Erythroblast (primary cell): ENCODE data around the gene ZNF135.

Source experiments
- GATA1 ChIP-seq: IDR thresholded peaks from 2 replicates; pipeline ENCODE4 v1.6.1; 2011; ENCODE audit warnings: low read depth, mild to moderate bottlenecking, control low read depth, low read length, moderate library complexity
- POLR2A ChIP-seq: IDR thresholded peaks from 2 replicates; pipeline ENCODE4 v1.6.1; 2011; ENCODE audit warnings: mild to moderate bottlenecking, low read length

- no peak for TF ChIP-seq POLR2A
- TF ChIP-seq GATA1, result no peak
Observed at GRCh38 chr19:58098682-58098998, 39.6 kb downstream of the ZNF135 start.
